ENCODE results near the gene ZCCHC14.

GRCh38 chr16:87472935-87473334 lies 19.9 kb downstream of the ZCCHC14 start:
- TF ChIP-seq CTCF (IDR thresholded peaks at IDR 0.05) = no peak
- TF ChIP-seq POLR2A (IDR thresholded peaks at IDR 0.05) = no peak
- no peak for TF ChIP-seq POLR2AphosphoS5 (IDR thresholded peaks at IDR 0.05)
- no peak for TF ChIP-seq EP300 (IDR thresholded peaks at IDR 0.05)
